ENCODE data around the gene GPATCH2.
A peak's percentile ranks its signal among the peaks of the same experiment; 100 is the strongest.
"Not testable (repeated sequence)": the region's sequence is repeated elsewhere in the genome, so short reads cannot be mapped to it uniquely, and the experiment has no call there.

The GPATCH2 gene

DNA sequence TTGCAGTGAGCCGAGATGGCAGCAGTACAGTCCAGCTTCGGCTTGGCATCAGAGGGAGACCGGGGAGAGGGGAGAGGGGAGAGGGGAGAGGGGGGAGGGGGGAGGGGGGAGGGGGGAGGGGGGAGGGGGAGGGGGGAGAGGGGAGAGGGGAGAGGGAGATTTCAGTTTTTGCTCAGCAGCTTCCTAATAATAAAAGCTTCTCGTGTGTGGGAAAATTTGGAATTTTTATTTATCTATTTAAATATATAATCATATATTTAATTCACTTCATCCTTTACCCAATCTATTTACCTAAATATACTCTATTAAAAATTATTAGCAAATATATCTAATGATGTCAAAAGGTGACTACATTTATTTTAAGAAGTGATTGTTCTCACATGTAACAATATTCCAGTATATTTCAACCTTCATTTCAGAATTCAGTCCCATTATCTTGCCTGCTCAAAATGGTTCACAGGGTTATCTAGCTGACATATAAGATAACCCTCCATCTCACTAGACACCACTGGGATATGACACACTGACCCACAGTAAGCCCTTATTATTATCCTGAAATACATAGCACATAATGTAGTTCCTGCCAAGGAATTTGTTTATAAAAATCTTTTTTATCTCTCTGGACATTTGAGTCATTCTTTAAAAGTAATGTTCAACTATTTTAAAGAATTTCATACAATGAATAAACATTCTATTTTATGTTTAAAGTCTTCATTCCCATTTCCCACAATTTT, 105.9 kb downstream of the GPATCH2 start:
- DNase-seq = no peak

DNA sequence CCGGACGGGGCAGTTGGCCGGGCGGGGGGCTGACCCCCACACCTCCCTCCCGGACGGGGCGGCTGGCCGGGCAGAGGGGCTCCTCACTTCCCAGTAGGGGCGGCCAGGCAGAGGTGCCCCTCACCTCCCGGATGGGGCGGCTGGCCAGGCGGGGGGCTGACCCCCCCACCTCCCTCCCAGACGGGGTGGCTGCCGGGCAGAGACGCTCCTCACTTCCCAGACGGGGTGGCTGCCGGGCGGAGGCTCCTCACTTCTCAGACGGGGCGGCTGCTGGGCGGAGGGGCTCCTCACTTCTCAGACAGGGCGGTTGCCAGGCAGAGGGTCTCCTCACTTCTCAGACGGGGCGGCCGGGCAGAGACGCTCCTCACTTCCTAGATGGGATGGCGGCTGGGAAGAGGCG, 107.0 kb downstream of the GPATCH2 start:
- not testable (repeated sequence) for DNase-seq

DNA sequence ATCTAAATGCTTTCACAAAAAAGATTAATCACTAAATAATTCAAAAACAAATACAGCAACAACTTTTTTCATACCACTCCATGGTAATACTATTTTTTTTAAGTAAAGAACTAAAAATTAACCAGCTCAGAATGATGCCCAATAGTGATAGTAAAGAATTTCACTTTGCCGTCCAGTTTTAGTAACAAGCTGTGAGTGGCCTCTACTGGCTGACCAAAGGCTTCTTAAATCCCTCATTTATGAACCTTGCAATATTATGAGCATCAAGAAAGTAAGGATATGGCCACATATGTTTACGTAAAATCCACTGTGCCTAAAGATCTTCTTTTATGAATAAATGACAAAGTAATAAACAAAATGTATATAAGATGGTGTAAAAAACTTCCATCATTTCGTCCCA, 108.6 kb downstream of the GPATCH2 start:
- no peak for DNase-seq

DNA sequence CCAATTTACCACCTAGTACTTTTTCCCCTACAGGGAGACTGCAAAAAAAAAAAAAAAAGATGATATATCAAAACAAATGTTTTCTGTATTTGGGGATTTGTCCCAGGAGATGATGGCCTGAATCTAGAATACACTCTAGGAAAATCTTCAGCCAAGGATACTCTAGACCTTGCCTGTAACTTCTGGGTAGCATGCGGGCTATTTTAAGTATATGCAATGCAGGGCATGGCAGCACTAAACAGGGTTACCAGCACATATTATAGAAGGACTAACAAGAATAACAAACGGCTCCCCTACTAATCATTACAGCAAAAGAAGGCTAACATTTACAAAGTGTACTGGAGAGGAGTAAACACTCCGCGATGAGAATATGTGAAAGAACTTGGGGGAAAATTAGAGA, 109.6 kb downstream of the GPATCH2 start:
- DNase-seq = no peak

DNA sequence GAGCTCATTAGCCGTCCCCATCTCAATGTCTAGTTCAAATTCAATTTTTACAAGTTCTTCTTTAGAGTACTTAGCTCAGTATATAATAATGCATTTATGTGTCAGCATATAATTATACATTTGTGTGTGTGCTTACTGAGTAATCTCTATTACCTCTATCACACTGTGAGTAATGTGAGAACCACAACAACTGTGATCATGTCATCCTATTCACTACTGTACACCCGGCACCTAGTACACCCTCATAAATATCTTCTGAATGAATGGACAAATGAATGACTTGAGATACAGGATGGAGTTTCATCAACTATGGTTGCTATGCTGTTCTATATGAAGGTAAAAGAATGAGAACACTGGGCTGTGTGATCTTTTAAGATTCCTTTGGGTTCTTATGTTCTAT, 124.0 kb downstream of the GPATCH2 start:
- DNase-seq = no peak

DNA sequence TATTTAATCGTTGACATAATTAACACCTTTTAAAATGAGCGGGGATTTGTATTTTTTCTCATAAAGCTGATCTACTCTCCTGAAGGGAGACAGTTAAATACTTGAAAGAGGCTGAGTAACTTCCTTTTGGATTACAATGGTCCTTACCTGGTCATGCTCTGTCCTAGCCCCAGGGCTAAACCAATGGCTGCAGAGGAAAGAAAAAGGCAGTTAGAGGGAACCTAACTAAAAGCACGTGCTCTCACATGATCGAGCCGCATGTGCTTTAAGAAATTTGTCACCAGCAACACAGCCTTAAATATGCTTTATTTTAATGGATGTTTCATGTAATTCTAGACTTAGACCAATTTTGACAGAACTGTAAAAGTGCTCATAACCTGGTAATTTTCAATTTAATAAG, 132.7 kb downstream of the GPATCH2 start:
- DNase-seq = no peak

DNA sequence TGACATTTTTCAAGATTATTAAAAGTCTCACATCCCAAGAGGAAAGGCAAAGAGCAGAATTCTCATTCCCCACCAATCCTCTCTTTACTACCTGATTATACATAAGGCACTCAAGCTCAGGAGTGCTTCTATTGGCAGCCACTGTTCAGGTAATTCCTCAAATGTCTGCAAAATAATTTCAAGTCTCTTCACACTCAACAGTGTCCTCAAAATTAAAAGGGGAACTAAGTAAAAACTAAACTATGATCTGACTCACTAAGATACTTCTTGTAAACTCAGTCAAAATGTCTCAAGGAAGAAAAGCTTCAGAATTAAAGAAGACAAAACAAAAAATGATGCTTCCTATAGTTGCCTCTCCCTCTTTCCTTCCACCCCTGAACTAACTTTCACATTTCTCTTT, 135.6 kb downstream of the GPATCH2 start:
- peak; percentile 28 for DNase-seq

DNA sequence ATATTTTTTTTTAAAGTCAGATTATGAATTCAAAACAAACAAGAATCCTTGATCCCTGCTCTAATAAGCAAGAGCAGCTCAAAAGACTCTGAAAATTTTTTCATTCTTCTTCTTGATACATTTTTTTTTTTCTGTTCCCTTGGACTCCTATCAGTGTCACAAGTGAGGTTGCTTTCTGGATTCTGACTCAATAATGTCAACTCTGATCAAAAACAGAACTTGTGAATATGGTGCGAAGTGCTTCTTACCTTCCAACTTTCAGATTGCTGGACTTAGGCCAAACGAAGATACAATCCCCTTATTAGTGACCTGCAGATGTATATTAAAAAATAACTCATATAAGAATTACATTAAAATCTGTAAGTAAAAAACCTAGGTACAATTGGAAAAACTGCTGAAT, 136.1 kb downstream of the GPATCH2 start:
- DNase-seq = no peak

DNA sequence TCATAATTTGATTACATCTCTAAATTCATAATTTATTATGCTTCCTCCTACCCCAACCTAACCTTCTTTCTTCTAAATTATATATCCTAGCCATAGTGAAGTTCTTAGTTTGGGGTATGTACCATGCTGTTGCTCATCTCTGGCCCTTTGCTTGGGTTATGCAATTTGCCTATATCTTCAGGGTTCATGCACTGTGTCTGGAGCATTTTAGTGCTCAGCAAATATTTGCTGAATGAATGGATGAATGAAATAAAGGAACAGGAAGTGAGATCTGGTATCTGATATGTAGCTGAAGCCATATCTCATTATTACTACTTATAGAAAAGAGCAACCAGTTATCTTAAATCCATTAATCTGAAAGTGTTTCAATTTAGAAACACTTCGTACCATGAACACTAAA, 137.6 kb downstream of the GPATCH2 start:
- no peak for DNase-seq

DNA sequence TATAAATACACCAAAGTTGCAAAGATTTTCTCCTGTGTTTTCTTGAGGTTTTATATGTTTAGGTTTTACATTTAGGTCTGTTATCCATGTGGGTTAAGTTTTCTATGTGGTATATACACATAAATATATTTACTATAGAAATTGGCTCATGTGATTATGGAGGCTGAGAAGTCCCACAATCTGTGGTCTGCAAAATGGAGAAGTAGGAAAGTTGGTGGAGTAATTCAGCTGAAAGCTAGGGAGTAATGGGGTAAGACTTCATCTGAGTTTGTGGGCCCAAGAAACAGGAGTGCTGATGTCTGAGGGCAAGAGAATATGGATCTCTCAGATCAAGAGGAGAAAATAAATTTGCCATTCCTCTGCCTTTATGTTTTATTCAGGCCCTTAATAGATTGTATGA, 146.0 kb downstream of the GPATCH2 start:
- peak; percentile 53 for DNase-seq

DNA sequence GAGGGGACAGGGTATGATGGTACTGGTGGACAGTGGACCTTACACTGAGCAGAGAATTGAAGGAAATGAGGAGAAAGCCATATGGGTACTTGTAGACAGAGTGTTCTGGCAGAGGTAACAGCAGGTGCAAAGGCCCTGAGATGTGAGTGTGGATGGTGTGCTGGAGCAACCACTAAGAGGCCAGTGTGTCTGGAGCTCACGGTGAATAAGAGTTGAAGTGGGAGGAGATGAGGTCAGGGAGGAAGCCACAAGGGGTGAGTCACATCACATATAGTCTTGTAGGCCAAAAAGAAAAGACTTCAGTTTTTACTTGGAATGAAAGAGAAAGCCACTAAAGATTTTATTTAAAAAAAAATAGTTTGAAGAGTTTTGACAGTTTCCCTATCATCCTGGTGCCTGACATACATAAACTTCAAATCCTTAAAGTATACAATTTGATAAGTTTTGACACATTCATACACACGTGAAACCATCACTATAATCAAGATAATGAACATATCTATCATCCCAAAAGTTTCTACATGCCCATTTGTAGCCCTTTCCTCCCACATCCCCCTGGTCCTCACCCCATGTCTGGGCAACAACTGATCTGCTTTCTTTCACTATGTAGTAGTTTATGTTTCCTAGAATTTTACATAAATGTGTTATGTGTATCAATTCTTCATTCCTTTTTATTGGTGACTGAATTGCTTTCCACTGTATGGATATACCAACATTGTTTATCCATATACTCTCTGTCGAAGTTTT, 148.4 kb downstream of the GPATCH2 start:
- DNase-seq = peak; percentile 84

DNA sequence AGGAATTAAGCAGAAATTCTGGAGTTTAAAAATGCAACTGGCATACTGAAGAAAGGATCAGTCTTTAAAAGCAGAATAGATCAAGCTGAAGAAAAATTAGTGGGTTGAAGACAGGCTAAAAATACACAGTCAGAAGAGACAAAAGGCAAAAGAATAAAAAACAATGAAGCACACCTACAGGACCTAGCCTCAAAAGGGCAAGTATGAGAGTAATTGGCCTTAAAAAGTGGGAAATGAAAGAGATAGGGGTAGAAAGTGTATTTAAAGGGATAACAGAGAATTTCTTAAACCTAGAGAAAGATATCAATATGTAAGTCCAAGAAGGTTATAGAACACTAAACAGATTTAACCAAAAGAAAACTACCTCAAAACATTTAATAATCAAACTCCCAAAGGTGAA, 152.4 kb downstream of the GPATCH2 start:
- DNase-seq = no peak

DNA sequence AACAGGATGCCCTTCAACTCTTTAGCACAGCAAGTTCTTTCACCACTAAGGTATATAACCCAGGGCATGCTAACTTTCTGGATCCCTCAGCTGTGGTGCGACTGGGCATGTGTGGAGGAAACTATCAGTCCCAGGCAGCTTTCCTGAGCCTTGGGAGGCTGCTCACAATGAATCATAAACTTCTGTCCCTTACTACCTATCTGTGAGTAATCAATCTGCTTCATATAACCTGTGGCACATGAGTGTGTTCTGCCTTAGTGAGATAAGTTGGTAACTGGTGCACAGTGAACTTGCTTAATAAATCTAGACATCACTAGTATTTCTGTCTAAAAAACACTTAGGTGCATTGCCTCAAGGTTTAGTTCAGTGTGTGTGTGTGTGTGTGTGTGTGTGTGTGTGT, 158.0 kb downstream of the GPATCH2 start:
- no peak for DNase-seq

DNA sequence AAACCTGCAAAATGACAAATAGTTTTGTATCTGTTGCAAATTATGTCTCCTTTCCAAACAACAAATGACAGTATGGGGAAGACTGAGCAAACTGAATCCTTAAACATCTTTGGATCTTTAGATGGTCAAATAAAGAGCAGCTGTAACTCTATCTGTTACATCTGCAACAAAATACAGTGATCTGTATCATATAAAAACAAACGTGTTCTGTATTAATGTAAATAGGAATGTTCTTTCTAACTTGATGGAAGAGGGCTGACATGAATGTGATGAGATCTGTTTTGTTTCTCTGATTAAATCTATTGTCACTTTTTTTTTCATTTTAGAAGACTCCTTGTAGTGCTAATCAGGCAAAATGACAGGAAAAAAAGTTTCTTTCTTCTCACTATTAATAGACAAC, 159.5 kb downstream of the GPATCH2 start:
- DNase-seq = no peak

DNA sequence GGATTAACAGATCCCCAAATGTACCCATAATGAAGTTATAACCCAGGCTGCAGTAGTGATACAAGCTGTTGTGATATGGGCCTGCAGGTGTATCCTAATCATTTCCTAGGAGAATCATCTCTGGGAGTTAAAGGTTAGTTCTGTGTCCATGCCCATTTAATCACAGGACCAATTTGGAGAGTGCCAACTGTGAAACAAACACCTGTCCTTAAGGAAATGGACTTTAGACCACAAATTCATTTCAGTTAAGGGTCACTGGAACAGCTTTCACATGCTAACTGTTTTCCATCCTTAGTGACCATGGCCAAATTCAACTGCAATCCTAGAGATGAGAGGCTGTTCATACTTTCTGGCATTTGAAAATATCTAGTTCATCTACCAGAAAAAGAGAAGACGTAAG, 160.9 kb downstream of the GPATCH2 start:
- no peak for DNase-seq

DNA sequence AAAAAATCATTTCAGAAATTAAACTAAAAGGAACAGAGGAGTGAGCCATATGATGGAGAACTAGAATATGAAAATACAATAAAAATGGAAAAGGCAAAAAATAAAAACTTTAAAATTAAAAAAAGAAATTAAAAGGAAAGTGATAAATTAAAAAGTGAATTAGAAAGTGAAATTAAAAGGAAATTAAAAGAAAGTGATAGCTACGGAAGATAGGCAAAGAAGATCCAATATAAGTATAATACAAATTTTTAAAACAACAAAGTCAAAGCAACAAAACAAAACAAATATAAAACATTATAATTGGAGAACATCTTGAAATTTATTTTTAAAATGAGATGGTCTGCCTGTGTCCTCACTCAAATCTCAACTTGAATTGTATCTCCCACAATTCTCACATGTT, 165.8 kb downstream of the GPATCH2 start:
- DNase-seq = no peak

DNA sequence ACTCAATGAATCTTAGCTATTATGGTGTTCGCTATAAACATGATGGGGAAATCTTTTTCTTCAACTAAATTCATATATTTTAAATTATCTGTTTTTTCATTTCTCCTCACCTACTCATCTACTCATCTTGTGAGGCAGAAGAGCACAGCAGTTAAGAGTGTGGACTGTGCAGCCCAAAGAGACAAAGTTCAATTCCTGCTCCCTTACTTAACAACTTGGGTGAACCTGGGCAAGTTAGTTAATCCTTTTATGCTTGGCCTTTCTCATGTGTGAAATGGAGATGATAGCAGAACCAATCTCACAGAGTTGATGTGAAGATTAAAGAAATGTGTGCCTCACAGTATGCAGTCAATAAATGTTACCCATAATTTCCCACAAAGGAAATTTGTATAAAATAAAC, 168.2 kb downstream of the GPATCH2 start:
- no peak for DNase-seq

DNA sequence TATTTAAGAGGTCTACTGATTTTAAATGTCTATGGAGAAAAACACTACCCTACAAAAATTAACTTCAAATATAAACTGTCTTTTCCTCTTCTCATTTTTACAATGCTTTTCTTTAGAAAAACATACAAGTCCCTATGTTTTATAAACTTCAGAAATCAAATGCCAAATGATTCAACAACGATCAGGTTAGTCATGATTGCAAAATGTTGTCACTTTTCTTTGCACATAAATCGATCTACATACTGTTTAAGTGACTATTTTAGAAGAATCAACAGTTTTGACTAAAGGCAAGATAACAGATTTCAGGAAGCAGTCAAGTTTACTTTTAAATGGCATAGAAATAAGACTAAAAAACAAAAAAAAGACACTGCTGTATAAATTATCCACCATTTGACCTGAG, 168.7 kb downstream of the GPATCH2 start:
- DNase-seq = no peak

DNA sequence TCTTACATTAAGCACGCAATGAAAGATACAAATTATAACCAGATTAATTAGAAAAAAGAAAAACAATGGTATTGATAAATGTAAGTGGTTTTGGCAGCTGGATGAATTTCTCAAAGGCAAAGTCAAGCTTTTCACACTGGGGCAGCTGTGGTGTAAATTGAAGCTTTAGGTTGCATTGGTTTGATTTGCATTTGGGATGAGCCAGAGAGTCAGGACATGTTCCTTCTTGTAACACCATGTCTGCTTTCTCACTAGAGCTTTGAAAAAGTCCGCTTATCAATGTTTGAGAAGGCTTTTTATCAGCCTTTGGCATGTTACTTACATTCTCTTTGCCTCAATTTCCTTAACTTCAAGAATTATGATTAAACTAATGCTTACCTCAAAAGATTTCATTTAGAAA, 173.9 kb downstream of the GPATCH2 start:
- no peak for DNase-seq

DNA sequence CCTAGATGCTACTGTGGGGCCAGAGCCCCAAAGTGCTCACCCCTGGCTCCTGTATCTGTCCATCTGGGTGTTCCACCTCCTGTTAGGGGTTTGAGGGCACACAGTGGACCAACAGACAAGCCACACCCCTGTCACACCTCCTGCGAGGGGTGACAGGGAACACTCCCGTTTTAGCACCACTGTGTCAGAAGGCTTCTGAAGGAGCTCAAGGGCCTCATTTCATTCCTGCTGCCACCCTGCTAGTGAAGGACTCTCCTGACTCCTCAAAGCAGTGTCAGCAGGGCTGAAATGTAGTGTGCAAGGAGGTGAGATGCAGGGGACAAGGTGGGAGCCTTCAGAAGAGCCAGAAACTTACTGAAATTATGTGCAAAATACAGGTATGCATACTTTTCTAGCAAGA, 174.6 kb downstream of the GPATCH2 start:
- DNase-seq = no peak

DNA sequence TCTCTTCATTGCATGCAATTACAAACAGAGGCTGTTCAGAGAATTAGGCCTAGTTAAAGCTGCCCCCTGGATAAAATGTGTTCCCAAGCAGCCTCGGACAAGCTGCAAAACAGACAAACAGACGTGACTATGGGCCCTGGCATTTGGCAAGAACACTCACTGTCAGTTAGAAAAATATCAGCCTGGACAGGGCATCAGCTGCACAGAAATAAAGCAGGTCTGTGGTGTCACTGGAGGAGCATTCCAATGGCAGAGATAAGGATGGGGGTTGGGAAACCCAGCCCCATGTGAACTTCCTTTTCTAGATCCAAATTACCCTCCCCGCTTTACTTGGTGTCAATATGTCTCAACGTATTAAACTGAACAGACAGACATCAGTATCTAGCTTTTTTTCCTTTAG, 177.1 kb downstream of the GPATCH2 start:
- DNase-seq = no peak

DNA sequence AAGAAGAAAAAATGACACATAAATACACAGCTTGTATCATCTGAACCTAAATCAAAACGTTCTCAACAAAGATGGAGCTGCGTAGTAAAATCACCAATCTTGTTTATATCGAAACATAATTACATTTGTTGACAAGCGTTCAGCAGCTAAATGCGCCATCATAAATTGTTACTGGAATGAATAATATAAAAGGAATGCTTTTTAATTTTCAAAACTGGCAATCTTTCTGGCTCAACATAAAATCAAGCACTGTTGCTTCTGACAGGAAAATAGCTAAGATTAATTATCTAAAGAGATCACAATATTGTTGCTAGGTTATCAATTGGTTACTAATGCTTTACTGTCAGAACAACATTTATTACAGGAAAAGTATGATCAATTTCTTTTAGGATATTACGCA, 181.5 kb downstream of the GPATCH2 start:
- no peak for DNase-seq

DNA sequence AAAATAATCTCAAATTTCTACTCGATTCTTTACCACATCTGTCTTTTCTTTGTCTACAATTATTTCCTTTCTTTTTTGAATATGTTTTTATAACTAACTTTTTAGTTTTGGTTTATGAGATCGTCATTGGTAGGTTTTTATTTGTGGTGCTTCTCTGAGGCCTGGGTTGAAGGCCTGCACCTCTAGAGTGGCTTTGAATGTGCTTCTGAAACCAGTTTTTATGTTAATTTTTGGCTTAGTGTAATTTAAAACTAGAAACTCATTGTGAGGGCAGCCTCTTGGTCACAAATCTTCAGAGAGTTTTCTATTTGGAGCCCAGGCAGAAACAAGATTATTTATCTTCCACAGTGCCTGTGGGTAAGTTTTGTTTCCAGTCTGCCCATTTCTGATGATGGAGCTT, 187.0 kb downstream of the GPATCH2 start:
- no peak for DNase-seq

DNA sequence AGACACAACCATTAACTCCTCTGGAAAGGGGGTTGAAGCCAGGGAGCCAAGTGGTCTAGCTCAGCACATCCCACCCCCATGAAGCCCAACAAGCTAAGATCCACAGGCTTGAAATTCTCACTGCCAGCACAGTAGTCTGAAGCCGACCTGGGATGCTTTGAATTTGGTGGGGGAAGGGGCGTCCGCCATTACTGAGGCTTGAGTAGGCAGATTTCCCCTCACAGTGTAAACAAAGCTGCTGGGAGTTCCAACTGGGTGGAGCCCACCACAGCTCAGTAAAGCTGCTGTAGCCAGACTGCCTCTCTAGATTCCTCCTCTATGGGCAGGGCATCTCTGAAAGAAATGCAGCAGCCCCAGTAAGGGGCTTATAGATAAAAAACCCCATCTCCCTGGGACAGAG, 193.5 kb downstream of the GPATCH2 start:
- DNase-seq = no peak

DNA sequence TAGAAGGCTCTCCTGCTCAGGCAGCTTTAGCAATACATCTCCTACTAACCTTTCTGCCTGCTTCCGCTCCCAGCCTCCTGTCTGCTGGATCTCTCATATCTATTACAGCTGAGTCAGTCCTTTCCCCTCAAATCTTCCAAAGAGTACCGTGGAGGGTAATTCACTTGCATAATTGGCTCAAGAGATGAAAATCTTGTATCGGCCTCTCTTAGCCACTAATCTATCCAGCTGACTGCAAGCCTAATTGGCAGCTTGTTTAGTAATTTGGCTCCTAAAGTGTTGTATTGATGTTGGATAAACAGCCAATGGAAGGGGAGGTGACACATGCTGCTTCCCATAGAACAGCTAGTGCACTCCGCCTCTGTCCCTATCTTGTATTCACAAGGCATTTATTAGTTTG, 195.7 kb downstream of the GPATCH2 start:
- DNase-seq = no peak
